CD8-positive, alpha-beta memory T cell (primary cell): ENCODE measurements around the gene ZBTB25. TPM values are rescaled to one million over a fixed set of nuclear protein-coding genes. Genes with fewer than 3 reads are reported as not detected.

Experiments
- CTCF ChIA-PET: fragments of 350-600 bp; sonication (Branson Sonifier 250); formaldehyde crosslinking; loops from one replicate; lab custom pipeline; 2021; ENCODE audit warnings: antibody characterized with exemption; lab: Charles Lee
- POLR2A ChIA-PET: fragments of 350-600 bp; sonication (Branson Sonifier 250); formaldehyde crosslinking; loops from one replicate; lab custom pipeline; 2021; ENCODE audit warnings: antibody characterized with exemption; lab: Charles Lee
- DNase-seq, 5 donors: peaks; one replicate each; pipeline versions ENCODE4 v3.0.0 to v3.0.0-alpha.2; 2020 to 2022; ENCODE audit warnings: mixed read lengths in 1 of 5
- H3K27ac ChIP-seq: one replicate; pipeline ENCODE4 v1.7.0; 2013; ENCODE audit warnings: low read depth, mild to moderate bottlenecking, low read length, moderate library complexity
- H3K27me3 ChIP-seq: 2 replicates; pipeline ENCODE4 v1.7.0; 2013; ENCODE audit warnings: low read length, mild to moderate bottlenecking; ENCODE audit not compliant: insufficient read depth, poor library complexity, severe bottlenecking
- H3K36me3 ChIP-seq: 2 replicates; pipeline ENCODE4 v1.7.0; 2013; ENCODE audit warnings: mild to moderate bottlenecking, low read length, moderate library complexity; ENCODE audit not compliant: insufficient read depth
- H3K4me1 ChIP-seq: 2 replicates; pipeline ENCODE4 v1.7.0; 2013; ENCODE audit warnings: mild to moderate bottlenecking, low read length, moderate library complexity; ENCODE audit not compliant: insufficient read depth
- H3K4me3 ChIP-seq: 2 replicates; pipeline ENCODE4 v1.7.0; 2013; ENCODE audit warnings: mild to moderate bottlenecking, low read length
- H3K9me3 ChIP-seq: 2 replicates; pipeline ENCODE4 v1.7.0; 2013; ENCODE audit warnings: mild to moderate bottlenecking, low read length
- H3K27ac Mint-ChIP-seq, 8 donors: one replicate each; pipeline ENCODE4 v1.8.0; 2020 to 2021; ENCODE audit warnings: mixed read lengths in 8 of 8, mild to moderate bottlenecking in 6 of 8, inconsistent platforms in 3 of 8, moderate library complexity in 3 of 8
- H3K27me3 Mint-ChIP-seq, 2 donors: one replicate each; pipeline ENCODE4 v1.8.0; 2020 to 2021; ENCODE audit warnings: mixed read lengths in 2 of 2, mild to moderate bottlenecking in 1 of 2, moderate library complexity in 1 of 2
- H3K36me3 Mint-ChIP-seq, 3 donors: one replicate each; pipeline ENCODE4 v1.8.0; 2020 to 2021; ENCODE audit warnings: mixed read lengths in 3 of 3, inconsistent platforms in 1 of 3, mild to moderate bottlenecking in 1 of 3
- H3K4me1 Mint-ChIP-seq, 3 donors: one replicate each; pipeline ENCODE4 v1.8.0; 2020 to 2021; ENCODE audit warnings: mixed read lengths in 3 of 3, inconsistent platforms in 1 of 3, mild to moderate bottlenecking in 1 of 3
- H3K4me3 Mint-ChIP-seq, 7 donors: one replicate each; pipeline ENCODE4 v1.8.0; 2020 to 2021; ENCODE audit warnings: mixed read lengths in 7 of 7, mild to moderate bottlenecking in 6 of 7, moderate library complexity in 4 of 7, inconsistent platforms in 2 of 7
- H3K9me3 Mint-ChIP-seq, 5 donors: one replicate each; pipeline ENCODE4 v1.8.0; 2020 to 2022; ENCODE audit warnings: mixed read lengths in 5 of 5, mild to moderate bottlenecking in 3 of 5, moderate library complexity in 2 of 5, inconsistent platforms in 1 of 5
- polyA plus RNA-seq: library from polyadenylated mRNA; unstranded; fragments of 300-500 nt; fragmentation: Illumina TruSeq; gene quantifications from one replicate; pipeline ENCODE4 v1.2.3, GENCODE V29; 2021
- total RNA-seq, 2 experiments: library from RNA; stranded (reverse); gene quantifications; one replicate each; pipeline ENCODE4 v1.2.3, GENCODE V29; 2021

Gene ZBTB25
- total and polyA plus RNA-seq, 3 experiments from 2014 or later = 21.7 to 34.9 (median 22.9) TPM

GRCh38 chr14:64495252-64495651, 8.4 kb downstream of the ZBTB25 start:
- ChIA-PET POLR2A (interaction anchor here (0.5 to 2.1 kb wide), 3 partner anchors 9 to 16 kb away, joined by 3 to 6 read pairs (median 4); partner anchors contain the start of gene ZBTB1), CTCF (interaction anchor here (0.5 to 4.3 kb wide), 4 partner anchors 16 to 61 kb away, joined by 3 to 28 read pairs (median 5); no protein-coding TSS in a partner anchor)
- H3K9me3 Mint-ChIP-seq = no peaks in the 10 kb centered on the region
- no peak overlapping the region for H3K27ac ChIP-seq
- H3K27me3 Mint-ChIP-seq = no peaks in the 10 kb centered on the region
- peaks cover 11% of the 10 kb centered on the region for H3K36me3 ChIP-seq
- DNase-seq = no peak
- H3K4me1 ChIP-seq = peaks cover 55% of the 10 kb centered on the region
- H3K4me1 Mint-ChIP-seq = peaks cover 65 to 90% (median 88%) of the 10 kb centered on the region in 3 donors
- peak overlapping the region in 4 of 8 donors; percentile 47 to 82 (median 57) for H3K27ac Mint-ChIP-seq
- no peaks in the 10 kb centered on the region for H3K27me3 ChIP-seq
- H3K4me3 ChIP-seq = no peak overlapping the region
- H3K36me3 Mint-ChIP-seq = peaks cover 0 to 78% (median 7%) of the 10 kb centered on the region in 3 donors
- no peaks in the 10 kb centered on the region for H3K9me3 ChIP-seq
- H3K4me3 Mint-ChIP-seq = no peak overlapping the region

DNA sequence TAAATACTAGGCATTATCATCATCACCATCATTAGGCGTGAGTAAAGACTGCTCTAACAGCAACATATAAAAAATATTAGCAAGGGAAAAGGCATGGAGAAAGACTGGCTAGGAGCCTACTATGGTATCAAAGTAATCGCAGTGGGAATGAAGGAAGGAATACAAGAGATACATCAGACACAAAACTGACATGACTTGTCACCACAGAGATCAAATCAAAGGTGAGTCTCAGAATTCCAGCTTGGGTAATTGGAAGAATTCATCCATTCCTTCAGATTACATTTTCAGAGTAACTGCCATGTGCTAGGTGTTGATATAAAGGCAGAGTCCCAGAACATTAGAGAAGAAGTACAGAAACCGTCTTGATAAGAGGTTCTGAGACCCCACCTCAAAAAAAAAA, 10.2 kb downstream of the ZBTB25 start:
- H3K4me1 Mint-ChIP-seq = peaks cover 56 to 81% (median 78%) of the 10 kb centered on the region in 3 donors
- peak overlapping the region in 6 of 8 donors; percentile 8 to 83 (median 51) for H3K27ac Mint-ChIP-seq
- no peaks in the 10 kb centered on the region for H3K27me3 Mint-ChIP-seq
- peaks cover 39% of the 10 kb centered on the region for H3K4me1 ChIP-seq
- H3K4me3 ChIP-seq = no peak overlapping the region
- no peaks in the 10 kb centered on the region for H3K27me3 ChIP-seq
- DNase-seq = no peak
- H3K4me3 Mint-ChIP-seq = peak overlapping the region in 2 of 7 donors; percentile 5 to 6
- no peaks in the 10 kb centered on the region for H3K9me3 ChIP-seq
- peaks cover 13% of the 10 kb centered on the region for H3K36me3 ChIP-seq
- POLR2A ChIA-PET = no interaction called here
- H3K36me3 Mint-ChIP-seq = peaks cover 0 to 75% (median 10%) of the 10 kb centered on the region in 3 donors
- no peaks in the 10 kb centered on the region for H3K9me3 Mint-ChIP-seq
- CTCF ChIA-PET = interaction anchor here (0.6 to 1.6 kb wide), 5 partner anchors 16 to 150 kb away, joined by 4 to 5 read pairs (median 4); no protein-coding TSS in a partner anchor
- no peak overlapping the region for H3K27ac ChIP-seq

- Mint-ChIP-seq H3K36me3 (peaks cover 0 to 80% (median 19%) of the 10 kb centered on the region in 3 donors), H3K4me1 (peaks cover 48 to 77% (median 69%) of the 10 kb centered on the region in 3 donors), H3K27me3 (no peaks in the 10 kb centered on the region), H3K4me3 (no peak overlapping the region), H3K9me3 (no peaks in the 10 kb centered on the region), H3K27ac (peak overlapping the region in 3 of 8 donors; percentile 5 to 77 (median 46))
- Histone ChIP-seq H3K27me3 (no peaks in the 10 kb centered on the region), H3K4me1 (peaks cover 23% of the 10 kb centered on the region), H3K27ac (no peak overlapping the region), H3K9me3 (no peaks in the 10 kb centered on the region), H3K4me3 (no peak overlapping the region), H3K36me3 (peaks cover 21% of the 10 kb centered on the region)
- ChIA-PET POLR2A (interaction anchor here (1.4 kb wide), 1 partner anchor 12 kb away, joined by 7 read pairs; the partner anchor contains the start of genes ZBTB1 and ZBTB25), CTCF (interaction anchor here (1.4 to 1.8 kb wide), 3 partner anchors 13 to 20 kb away, joined by 4 to 8 read pairs (median 7); no protein-coding TSS in a partner anchor)
- DNase-seq = no peak
Observed at GRCh38 chr14:64491637-64492036, 12.0 kb downstream of the ZBTB25 start.

DNA sequence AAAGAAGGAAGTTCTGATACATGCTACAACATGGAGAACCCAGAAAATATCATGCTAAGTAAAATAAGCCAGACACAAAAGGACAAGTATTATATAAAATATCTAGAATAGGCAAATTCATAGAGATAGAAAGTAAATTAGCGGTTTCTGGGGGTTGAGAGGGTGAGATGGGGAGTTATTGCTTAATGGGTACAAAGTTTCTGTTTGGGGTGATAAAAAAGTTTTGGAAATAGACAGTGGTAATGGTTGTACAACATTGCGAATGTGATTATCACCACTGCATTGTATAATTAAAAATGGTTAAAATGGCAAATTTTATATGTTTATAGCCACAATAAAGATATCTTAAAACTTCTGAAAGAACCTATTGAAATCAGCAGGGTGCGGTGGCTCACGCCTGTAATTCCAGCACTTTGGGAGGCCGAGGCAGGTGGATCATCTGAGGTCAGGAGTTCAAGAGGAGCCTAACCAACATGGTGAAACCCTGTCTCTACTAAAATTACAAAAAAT, 15.0 kb downstream of the ZBTB25 start:
- CTCF ChIA-PET = interaction anchor here (0.7 to 1.5 kb wide), 3 partner anchors 9 to 12 kb away, joined by 3 to 5 read pairs (median 3); no protein-coding TSS in a partner anchor
- peaks cover 0 to 84% (median 18%) of the 10 kb centered on the region in 3 donors for H3K36me3 Mint-ChIP-seq
- no peaks in the 10 kb centered on the region for H3K9me3 ChIP-seq
- H3K27me3 Mint-ChIP-seq = no peaks in the 10 kb centered on the region
- H3K9me3 Mint-ChIP-seq = no peaks in the 10 kb centered on the region
- DNase-seq = no peak
- H3K27ac ChIP-seq = no peak overlapping the region
- H3K27ac Mint-ChIP-seq = peak overlapping the region in 2 of 8 donors; percentile 29 to 74
- no peak overlapping the region for H3K4me3 Mint-ChIP-seq
- H3K36me3 ChIP-seq = peaks cover 28% of the 10 kb centered on the region
- H3K27me3 ChIP-seq = no peaks in the 10 kb centered on the region
- H3K4me3 ChIP-seq = no peak overlapping the region
- H3K4me1 Mint-ChIP-seq = peaks cover 38 to 65% (median 51%) of the 10 kb centered on the region in 3 donors
- peaks cover 14% of the 10 kb centered on the region for H3K4me1 ChIP-seq
- POLR2A ChIA-PET = no interaction called here

GRCh38 chr14:64478634-64479250, 24.9 kb downstream of the ZBTB25 start:
- Histone ChIP-seq H3K36me3 (peaks cover 5% of the 10 kb centered on the region), H3K9me3 (no peaks in the 10 kb centered on the region), H3K4me1 (no peaks in the 10 kb centered on the region), H3K27me3 (no peaks in the 10 kb centered on the region), H3K4me3 (no peak overlapping the region), H3K27ac (no peak overlapping the region)
- Mint-ChIP-seq H3K27me3 (no peaks in the 10 kb centered on the region), H3K4me1 (peaks cover 6 to 35% (median 23%) of the 10 kb centered on the region in 3 donors), H3K9me3 (no peaks in the 10 kb centered on the region), H3K4me3 (no peak overlapping the region), H3K27ac (peak overlapping the region in 2 of 8 donors; percentile 13 to 29), H3K36me3 (peaks cover 0 to 42% (median 2%) of the 10 kb centered on the region in 3 donors)
- CTCF ChIA-PET = interaction anchor here (0.6 to 4.2 kb wide), 21 partner anchors 8 to 174 kb away, joined by 3 to 35 read pairs (median 4); partner anchors contain the start of gene HSPA2
- DNase-seq = peak in 2 of 5 donors; percentile 11 to 15
- POLR2A ChIA-PET = interaction anchor here (0.7 to 1.5 kb wide), 2 partner anchors 19 to 26 kb away, joined by 3 to 6 read pairs; partner anchors contain the start of gene ZBTB1

DNA sequence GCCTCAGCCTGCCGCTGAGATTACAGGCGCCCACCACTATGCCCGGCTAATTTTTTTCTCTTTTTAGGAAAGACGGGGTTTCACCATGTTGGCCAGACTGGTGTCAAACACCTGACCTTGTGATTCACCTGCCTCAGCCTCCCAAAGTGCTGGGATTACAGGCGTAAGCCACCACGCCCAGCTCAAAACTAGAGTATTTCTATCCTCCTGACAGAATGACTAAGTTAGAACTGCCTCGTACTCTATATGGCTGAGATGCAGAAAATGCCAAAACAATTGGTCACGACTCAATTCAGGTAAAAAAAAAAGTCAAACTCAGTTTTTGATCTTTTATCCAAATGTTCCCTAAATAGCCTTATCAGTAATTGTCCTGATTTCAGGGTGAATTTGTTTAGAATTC, 27.2 kb downstream of the ZBTB25 start:
- Histone ChIP-seq H3K9me3 (no peaks in the 10 kb centered on the region), H3K36me3 (peaks cover under 1% of the 10 kb centered on the region), H3K4me1 (no peaks in the 10 kb centered on the region), H3K4me3 (no peak overlapping the region), H3K27ac (no peak overlapping the region), H3K27me3 (no peaks in the 10 kb centered on the region)
- ChIA-PET CTCF (interaction anchor here (1.6 to 4.2 kb wide), 3 partner anchors 10 to 54 kb away, joined by 6 to 35 read pairs (median 10); no protein-coding TSS in a partner anchor), POLR2A (no interaction called here)
- H3K27me3 Mint-ChIP-seq = no peaks in the 10 kb centered on the region
- peaks cover 0 to 37% (median 5%) of the 10 kb centered on the region in 3 donors for H3K36me3 Mint-ChIP-seq
- DNase-seq = no peak
- no peak overlapping the region for H3K27ac Mint-ChIP-seq
- peaks cover 8 to 37% (median 30%) of the 10 kb centered on the region in 3 donors for H3K4me1 Mint-ChIP-seq
- H3K4me3 Mint-ChIP-seq = no peak overlapping the region
- H3K9me3 Mint-ChIP-seq = no peaks in the 10 kb centered on the region

- peaks cover 8 to 39% (median 31%) of the 10 kb centered on the region in 3 donors for H3K4me1 Mint-ChIP-seq
- H3K27ac Mint-ChIP-seq = peak overlapping the region in 2 of 8 donors; percentile 9 to 29
- H3K27ac ChIP-seq = no peak overlapping the region
- no peak overlapping the region for H3K4me3 Mint-ChIP-seq
- H3K4me3 ChIP-seq = no peak overlapping the region
- no peaks in the 10 kb centered on the region for H3K9me3 Mint-ChIP-seq
- H3K4me1 ChIP-seq = no peaks in the 10 kb centered on the region
- H3K36me3 Mint-ChIP-seq = peaks cover 0 to 36% (median 6%) of the 10 kb centered on the region in 3 donors
- no peak for DNase-seq
- no peaks in the 10 kb centered on the region for H3K27me3 Mint-ChIP-seq
- no peaks in the 10 kb centered on the region for H3K36me3 ChIP-seq
- CTCF ChIA-PET = interaction anchor here (1.6 to 2.8 kb wide), 2 partner anchors 10 to 53 kb away, joined by 6 to 10 read pairs; no protein-coding TSS in a partner anchor
- POLR2A ChIA-PET = no interaction called here
- H3K27me3 ChIP-seq = no peaks in the 10 kb centered on the region
- H3K9me3 ChIP-seq = no peaks in the 10 kb centered on the region
Observed at GRCh38 chr14:64475585-64476273, 27.9 kb downstream of the ZBTB25 start.
